GM12878 (cell line): ENCODE data around the gene GATAD2B.

Source experiments
- CBX3 ChIP-seq: fragments of 200-600 bp; sonication (generic); IDR thresholded peaks from 2 replicates; pipeline ENCODE4 v1.6.1; 2016; ENCODE audit warnings: low read depth, borderline replicate concordance
- E2F4 ChIP-seq: IDR thresholded peaks from 2 replicates; pipeline ENCODE4 v1.6.1; 2012; ENCODE audit warnings: low read depth, low read length, improper control_type of control experiment
- ESRRA ChIP-seq: IDR thresholded peaks from 2 replicates; pipeline ENCODE4 v1.6.1; 2012; ENCODE audit warnings: mild to moderate bottlenecking, low read length, improper control_type of control experiment
- HDAC6 ChIP-seq: fragments of 200-600 bp; sonication (generic); IDR thresholded peaks from one replicate; pipeline ENCODE4 v1.8.0; 2017; ENCODE audit warnings: antibody characterized with exemption; ENCODE audit not compliant: unreplicated experiment
- MTA3 ChIP-seq: IDR thresholded peaks from 2 replicates; pipeline ENCODE4 v1.6.1; 2012; ENCODE audit warnings: low read length, inconsistent platforms, borderline replicate concordance
- NRF1 ChIP-seq: conservative IDR thresholded peaks from 2 replicates; pipeline ENCODE4 v1.6.1; 2011; ENCODE audit warnings: mild to moderate bottlenecking, low read depth, low read length, improper control_type of control experiment
- POLR2A ChIP-seq: IDR thresholded peaks from 2 replicates; pipeline ENCODE4 v1.6.1; 2011; ENCODE audit warnings: low read depth, mild to moderate bottlenecking, low read length
- SRF ChIP-seq, 2 experiments: IDR thresholded peaks; 2 replicates each; pipeline ENCODE4 v1.6.1; 2011; ENCODE audit warnings: low read depth in 2 of 2, low read length in 2 of 2, mild to moderate bottlenecking in 1 of 2, moderate library complexity in 1 of 2
- TF ChIP-seq, protein P1 (sequence below): IDR thresholded peaks from 2 replicates; pipeline ENCODE4 v1.6.1; 2012; ENCODE audit warnings: low read depth, low read length, improper control_type of control experiment
- TF ChIP-seq, protein P2 (sequence below), 3 experiments: IDR thresholded peaks in 2 of 3; conservative IDR thresholded peaks in 1 of 3; 2 replicates each; pipeline ENCODE4 v1.5.1; 2011; ENCODE audit warnings: low read depth in 3 of 3, low read length in 3 of 3, mild to moderate bottlenecking in 3 of 3, control low read depth in 2 of 3, moderate library complexity in 2 of 3, inconsistent platforms in 1 of 3, mixed read lengths in 1 of 3; ENCODE audit not compliant: control insufficient read depth in 2 of 3, insufficient read depth in 1 of 3; ENCODE audit errors: extremely low read depth in 1 of 3

DNA sequence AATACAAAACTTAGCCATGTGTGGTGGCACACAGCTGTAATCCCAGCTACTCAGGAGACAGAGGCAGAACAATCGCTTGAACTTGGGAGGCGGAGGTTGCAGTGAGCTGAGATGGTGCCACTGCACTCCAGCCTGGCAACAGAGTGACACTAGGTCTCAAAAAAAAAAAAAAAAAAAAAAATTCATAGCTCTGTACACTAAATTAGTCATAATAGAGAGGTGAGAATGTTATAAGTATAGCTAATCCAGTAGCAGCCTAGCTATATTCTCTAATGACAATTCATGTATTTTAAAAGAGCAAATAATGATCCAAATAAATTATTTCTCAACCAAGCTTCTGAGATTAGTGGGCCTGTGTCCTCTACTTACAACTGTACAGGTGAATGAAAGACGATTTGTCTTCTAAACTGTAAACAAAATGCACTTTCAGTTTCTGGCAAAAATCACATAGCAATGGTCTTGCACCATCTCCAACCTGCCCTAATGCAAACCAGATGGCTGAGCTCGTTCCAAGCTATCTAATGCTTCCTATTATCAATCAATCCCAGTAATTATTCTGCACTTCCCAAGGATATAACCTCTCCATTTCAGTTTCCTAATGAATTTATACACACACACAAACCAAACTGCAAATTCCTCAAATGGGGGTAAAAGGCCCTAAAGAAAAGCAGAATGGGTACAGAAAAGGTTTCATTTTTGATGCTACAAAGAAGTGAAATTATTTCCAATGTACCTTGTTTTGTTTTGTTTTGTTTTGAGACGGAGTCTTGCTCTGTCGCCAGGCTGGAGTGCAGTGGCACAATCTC, 56.5 kb downstream of the GATAD2B start:
- TF ChIP-seq CBX3 (no peak), POLR2A (no peak), SRF (IDR thresholded peaks at IDR 0.05; ENCODE audit: low read depth in 2 of 2, low read length in 2 of 2) (no peak), HDAC6 (no peak), ESRRA (no peak), NRF1 (no peak), MTA3 (no peak), E2F4 (no peak)
- TF ChIP-seq, protein P1, sequence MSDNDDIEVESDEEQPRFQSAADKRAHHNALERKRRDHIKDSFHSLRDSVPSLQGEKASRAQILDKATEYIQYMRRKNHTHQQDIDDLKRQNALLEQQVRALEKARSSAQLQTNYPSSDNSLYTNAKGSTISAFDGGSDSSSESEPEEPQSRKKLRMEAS = no peak
- TF ChIP-seq, protein P2, sequence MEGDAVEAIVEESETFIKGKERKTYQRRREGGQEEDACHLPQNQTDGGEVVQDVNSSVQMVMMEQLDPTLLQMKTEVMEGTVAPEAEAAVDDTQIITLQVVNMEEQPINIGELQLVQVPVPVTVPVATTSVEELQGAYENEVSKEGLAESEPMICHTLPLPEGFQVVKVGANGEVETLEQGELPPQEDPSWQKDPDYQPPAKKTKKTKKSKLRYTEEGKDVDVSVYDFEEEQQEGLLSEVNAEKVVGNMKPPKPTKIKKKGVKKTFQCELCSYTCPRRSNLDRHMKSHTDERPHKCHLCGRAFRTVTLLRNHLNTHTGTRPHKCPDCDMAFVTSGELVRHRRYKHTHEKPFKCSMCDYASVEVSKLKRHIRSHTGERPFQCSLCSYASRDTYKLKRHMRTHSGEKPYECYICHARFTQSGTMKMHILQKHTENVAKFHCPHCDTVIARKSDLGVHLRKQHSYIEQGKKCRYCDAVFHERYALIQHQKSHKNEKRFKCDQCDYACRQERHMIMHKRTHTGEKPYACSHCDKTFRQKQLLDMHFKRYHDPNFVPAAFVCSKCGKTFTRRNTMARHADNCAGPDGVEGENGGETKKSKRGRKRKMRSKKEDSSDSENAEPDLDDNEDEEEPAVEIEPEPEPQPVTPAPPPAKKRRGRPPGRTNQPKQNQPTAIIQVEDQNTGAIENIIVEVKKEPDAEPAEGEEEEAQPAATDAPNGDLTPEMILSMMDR (IDR thresholded peaks at IDR 0.05 in 2 of 3, conservative IDR thresholded peaks at IDR 0.05 in 1 of 3; ENCODE audit: control insufficient read depth in 2 of 3, extremely low read depth in 1 of 3, insufficient read depth in 1 of 3, low read depth in 3 of 3, low read length in 3 of 3) = no peak
